Effector CD4-positive, alpha-beta T cell (primary cell): Measurements from ENCODE around the gene SLC13A3.

ENCODE experiments used
- DNase-seq: peaks from one replicate; pipeline ENCODE4 v3.0.0-alpha.2; 2020

SLC13A3 gene

DNA sequence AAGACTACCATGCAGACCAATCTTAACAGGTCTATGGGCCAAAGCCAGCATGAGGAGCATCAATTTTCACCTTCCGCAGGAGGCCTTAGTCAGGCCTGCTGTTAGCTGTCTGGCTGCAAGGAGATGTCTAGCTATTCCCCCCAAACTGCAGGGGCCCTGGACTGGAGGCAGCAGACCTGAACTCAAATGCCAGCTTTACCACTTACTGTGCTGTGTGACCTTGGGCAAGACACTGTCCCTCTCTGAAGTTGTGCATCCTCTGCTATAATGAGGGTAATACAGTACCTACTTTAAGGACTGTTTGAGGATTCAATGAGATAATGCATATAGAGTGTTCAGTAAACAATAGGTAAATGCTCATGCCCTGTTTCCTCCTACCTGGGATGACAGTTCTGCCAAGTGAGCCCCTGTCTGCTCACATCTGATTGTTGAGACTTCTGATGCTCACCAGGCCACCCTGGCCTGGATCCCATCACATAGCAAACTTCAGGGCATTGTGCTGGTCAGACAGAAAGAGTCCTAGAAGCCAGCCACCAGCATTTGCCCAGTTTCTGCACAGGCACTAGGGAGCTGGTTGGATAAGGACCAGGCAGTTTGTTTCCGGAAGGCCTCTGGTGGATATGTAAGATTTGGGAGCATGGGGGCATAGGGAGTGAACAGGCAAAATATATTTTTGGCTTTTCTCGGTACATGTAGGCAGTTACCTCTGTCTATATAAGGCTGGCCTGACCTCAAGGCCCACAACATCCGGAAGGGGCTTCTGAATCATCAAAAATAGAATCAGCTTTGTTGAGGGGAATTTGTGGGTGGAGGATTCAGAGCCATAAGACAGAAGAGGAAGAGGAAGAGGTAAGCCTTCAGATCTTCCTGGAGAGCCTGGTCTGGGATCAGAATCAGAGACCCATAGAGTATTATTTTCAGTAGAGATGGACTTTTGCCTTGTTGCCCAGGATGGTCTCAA, 98.5 kb downstream of the SLC13A3 start:
- no peak for DNase-seq

DNA sequence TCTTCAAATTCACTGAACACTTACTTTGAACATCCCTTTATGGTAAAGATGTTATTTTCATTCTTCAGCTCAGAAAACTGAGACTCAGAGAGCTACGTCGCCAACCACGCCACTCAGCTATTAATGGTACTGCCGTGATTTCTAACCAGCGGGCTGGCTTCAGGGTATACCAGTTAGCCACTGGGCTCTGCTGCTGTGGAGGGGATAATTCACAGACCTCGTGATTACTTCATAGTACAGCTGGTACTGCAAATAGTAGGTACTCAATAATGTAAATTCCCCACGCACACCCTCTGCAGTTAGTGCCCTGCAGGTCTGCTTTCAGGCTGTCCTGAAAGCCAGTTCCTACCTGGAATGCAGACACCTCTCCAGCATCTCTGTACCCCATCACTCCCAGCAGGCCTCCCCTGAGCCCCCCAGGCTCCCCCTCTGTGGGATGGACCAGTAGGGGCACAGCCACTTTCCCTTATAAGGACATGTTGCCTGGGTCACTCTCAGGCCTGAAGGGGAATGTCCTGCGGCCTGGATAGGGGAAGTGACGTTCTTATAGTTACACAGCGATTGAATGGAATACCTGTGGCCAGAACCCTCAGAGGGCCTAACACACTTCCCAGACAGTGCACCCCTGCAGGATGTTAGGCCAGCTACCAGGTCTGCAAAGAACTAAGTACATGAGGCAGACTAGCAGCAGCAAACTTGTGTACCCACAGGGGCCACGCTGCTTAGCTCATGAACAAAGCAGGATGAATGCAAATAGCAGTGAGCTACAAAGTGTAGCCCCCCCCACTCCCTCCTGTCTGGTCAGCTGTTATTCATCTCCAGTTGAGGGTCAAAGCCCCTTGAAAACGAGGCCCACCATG, 99.5 kb downstream of the SLC13A3 start:
- no peak for DNase-seq

DNA sequence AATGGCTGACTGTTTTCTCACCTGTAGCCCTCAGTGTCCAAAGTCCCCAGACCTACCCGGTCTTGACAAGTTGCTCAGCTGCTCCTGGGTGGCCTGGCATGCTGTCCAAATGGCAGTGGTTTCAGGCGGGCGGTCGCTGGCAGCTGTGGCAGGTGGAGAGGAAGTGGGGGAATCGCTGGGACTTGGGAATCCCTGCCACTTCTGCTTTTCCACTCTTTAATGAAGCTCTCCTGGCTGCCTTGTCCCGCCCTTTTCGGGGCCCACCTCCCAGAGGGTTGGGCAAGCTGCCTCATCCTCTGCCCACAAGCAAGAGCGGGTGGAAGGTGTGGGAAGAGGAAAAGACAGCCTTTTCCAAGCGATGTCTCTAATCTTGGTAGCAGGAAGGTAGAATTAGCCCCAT, 100.8 kb downstream of the SLC13A3 start, which contains the start of gene OCSTAMP:
TSS of gene OCSTAMP (minus strand) at position 194 of the 400 bp plus-strand sequence. CDS start at position 100, 94 bp downstream.
- DNase-seq, result no peak

GRCh38 chr20:46549188-46549972, 101.9 kb downstream of the SLC13A3 start:
- no peak for DNase-seq

DNA sequence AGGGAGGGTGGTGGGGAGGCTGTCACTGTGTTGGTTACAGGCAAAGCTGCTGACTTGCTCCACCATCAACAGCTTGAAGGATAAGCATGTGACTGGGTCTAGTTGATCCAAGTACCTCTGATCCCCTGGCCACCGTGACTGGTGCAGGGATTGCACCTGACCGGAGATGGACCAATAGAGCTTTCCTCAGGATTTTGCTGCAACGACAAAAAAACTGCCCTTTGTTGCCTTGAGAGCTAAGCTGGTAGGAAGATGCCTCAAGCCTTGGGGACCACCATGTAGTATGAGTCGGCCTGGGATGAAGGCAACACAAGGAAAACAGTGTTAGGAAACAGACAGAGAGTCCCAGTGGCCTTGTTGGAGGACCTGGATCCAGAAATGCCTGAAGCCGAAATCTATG, 102.6 kb downstream of the SLC13A3 start:
- no peak for DNase-seq

- no peak for DNase-seq
Measured at GRCh38 chr20:46547995-46548394, 103.3 kb downstream of the SLC13A3 start.

- no peak for DNase-seq
Measured at GRCh38 chr20:46546936-46547335, 104.3 kb downstream of the SLC13A3 start.

DNA sequence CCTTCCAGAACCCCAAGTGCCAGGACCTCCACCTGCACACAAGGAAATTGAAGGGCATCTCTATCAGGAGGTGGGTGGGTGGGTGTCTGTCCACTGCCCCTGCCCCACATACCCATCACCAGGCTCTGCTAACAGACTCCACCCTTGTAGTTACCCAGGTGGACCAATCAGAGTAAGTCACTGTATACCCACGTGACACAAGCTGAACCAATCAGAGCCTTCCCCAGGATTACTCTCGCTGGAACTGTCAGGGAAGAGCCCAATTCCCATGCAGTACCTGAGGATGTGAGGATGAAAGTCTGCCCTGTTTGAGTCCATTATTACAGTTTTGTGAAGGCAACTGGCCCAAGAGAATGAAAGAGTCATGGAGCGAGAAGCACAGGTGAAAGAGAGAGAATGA, 105.0 kb downstream of the SLC13A3 start:
- no peak for DNase-seq

DNA sequence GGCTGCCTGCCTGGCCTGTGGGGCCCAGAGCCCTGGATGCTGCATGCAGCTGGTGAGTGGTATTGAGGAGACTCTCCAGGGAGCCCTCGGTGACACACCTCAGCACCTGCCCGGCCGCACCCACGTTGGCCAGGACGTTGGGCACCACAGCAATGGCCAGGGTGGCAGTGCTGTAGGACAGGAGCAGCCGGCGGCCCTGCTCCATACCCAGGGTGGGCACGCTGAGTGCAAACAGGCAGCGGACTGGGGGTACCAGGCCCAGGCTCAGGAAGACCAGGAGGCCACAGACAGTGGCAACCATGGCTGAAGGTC, 105.5 kb downstream of the SLC13A3 start:
- DNase-seq, result no peak

DNA sequence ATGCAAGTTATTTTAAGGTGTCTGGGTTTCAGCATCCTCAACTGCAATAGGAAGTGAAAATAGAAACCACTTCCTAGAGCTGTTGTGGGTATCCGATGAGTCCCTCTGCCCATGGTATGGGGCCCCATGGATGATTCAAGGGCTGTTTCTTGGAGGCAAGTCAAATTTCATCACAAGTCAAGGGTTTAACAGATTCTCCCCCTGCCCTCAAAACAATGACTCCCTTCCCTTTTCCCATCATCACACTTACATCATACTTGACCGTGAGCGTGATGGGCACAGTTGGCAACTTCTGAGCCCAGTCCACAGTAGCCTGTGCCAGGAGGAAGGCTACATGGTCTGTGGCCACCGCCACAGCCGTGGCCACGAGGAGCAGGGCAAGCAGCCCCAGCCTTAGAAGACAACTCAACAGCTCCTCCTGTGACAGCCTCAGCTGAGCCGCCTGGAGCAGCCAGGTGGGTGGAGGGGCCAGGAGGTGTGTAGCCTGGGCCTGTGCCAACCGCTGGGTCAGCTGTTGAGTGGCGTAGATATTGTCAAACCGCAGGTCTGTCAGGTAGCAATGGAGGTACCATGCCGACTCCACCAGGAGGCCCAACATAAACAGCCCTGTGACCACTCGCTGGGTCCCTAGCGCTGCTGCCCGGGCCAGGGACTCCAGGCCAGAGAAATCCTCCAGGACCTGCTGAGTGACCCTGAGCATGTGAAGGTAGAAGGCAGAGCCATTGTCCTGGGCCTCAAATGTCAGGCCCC, 106.0 kb downstream of the SLC13A3 start:
- no peak for DNase-seq

DNA sequence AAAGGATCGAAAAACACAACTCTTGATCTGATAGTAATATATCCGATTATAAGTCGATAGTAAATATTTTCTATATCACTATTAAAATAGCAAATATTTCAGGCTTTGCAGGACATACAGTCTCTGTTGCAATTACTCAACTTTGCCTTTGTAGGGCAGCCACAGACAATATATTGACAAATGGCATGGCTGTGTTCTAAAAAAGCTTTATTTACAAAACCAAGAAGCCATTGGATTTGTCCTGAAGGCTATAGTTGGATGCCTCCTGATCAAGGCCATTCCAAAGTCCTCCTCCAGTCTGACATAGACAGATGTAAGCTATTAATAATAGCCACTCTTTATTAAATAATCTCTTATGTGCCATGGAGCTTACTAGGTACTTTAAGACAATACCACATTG, 106.7 kb downstream of the SLC13A3 start:
- no peak for DNase-seq

GRCh38 chr20:46543959-46544358, 107.3 kb downstream of the SLC13A3 start:
- no peak for DNase-seq

DNA sequence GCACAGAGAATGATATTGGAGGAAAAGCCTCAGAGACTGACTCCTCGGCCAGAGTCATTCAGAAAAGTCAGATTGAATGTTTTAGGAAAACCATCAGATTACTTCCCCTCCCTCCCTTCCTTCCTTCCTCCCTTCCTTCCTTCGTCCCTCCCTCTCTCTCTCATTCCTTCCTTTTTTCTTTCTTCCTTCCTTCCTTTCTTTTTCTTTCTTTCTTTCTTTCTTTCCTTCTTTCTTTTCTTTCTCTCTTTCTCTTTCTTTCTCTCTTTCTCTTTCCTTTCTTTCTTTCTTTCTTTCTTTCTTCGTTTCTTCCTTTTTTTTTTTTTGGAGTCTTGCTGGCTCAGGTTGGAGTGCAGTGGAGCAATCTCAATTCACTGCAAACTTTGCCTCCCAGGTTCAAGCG, 108.2 kb downstream of the SLC13A3 start:
- DNase-seq, result no peak

- DNase-seq, result no peak
Measured at GRCh38 chr20:46541229-46541935, 109.9 kb downstream of the SLC13A3 start.

DNA sequence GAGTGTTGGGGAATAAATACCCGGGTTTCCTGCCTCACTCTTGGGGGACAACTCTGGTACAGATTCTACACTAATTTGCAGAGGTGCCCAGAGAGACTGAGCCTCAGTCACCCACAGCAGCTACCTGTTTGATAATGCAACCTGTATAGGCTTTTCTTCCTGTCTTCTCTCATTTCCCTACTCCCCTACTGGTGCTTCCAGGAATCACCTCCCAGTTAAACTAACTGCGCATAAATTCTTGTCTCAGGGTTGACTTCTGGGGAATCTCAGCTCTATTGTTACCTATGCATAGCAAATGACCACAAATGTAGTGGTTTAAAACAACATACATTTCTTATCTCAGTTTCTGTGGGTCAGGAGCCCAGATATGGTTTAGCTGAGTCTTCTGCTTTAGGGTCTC, 112.1 kb downstream of the SLC13A3 start:
- no peak for DNase-seq

DNA sequence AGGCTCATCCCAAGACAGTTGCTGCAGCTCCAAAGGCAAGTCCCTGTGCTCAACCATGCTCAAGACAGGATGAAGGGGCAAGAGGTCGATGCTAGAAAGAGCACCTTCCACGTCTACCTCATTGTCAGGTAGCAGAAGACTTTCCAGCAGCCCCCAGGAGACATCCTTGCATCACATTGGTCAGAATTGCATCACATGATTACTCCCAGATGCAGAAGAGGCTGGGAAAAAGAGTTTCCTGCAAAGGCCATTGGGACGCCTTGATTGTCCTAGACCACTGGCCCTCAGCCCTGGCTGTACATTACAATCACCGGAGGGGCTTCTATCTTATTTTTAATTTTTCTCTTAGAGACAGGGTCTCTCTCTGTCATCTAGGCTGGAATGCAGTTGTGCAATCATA, 120.6 kb downstream of the SLC13A3 start:
- DNase-seq, result no peak

GRCh38 chr20:46523696-46524328, 127.4 kb downstream of the SLC13A3 start:
- no peak for DNase-seq

GRCh38 chr20:46523108-46523507, 128.2 kb downstream of the SLC13A3 start:
- no peak for DNase-seq

DNA sequence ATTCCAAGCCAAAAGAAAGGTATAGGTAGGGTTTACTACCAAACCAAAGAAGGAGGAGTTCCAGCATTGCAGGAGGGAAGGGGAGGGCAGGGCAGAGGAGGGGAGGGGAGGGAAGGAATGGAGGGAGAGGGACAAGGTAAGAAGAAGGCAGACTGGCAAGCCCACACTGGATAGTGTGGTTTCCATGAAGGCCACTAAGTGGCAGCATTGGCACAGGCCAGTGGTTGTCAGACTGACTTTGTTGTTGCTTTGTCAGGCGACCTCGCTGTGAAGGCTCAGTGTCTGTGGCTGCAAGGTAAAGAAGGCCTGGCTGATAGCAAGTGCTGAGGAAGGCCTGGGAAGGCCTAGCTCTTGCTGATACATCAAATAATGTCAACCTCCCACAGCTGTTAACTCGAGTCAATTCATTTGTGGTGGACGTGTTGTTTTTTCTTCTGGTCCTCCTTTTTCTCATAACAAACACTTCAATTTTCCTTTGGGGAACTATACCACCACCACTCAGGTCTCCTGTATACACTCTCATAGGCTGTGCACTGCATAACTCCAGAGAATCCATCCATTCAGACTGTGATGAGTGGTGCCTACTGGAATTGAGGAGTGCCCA, 130.2 kb downstream of the SLC13A3 start:
- no peak for DNase-seq

GRCh38 chr20:46520540-46520939, 130.7 kb downstream of the SLC13A3 start:
- no peak for DNase-seq
